GM13976 (cell line): Measurements from ENCODE around the gene FILIP1.

ENCODE experiments used
- DNase-seq: peaks from one replicate; pipeline ENCODE4 v3.0.0; 2012; ENCODE audit warnings: low spot score
- CTCF ChIP-seq: IDR thresholded peaks from 2 replicates; pipeline ENCODE4 v1.5.1; 2012; ENCODE audit warnings: borderline replicate concordance, mild to moderate bottlenecking; ENCODE audit not compliant: insufficient read depth; ENCODE audit errors: extremely low read depth, missing control alignments, control extremely low read depth
- in situ Hi-C: fragments of 300-500 bp; cut with MboI; formaldehyde crosslinking; loops from one replicate; pipeline ENCODE4 v1.12.0; 2022; ENCODE audit warnings: low sequenced_read_pairs, mixed read lengths, inconsistent platforms; ENCODE audit not compliant: unreplicated experiment

FILIP1 gene

GRCh38 chr6:75498862-75499261 is 5.3 kb upstream of the FILIP1 start:
- TF ChIP-seq CTCF: no peak
- in situ Hi-C loops: no loop called here
- DNase-seq: no peak

GRCh38 chr6:75497994-75498393 is 4.4 kb upstream of the FILIP1 start:
- no peak for TF ChIP-seq CTCF
- no peak for DNase-seq
- in situ Hi-C loops: no loop called here

GRCh38 chr6:75495011-75495410 is 1.4 kb upstream of the FILIP1 start:
- no peak for DNase-seq
- in situ Hi-C loops: no loop called here
- TF ChIP-seq CTCF: no peak

- in situ Hi-C loops: no loop called here
- DNase-seq: no peak
- no peak for TF ChIP-seq CTCF
Measured at GRCh38 chr6:75494290-75494689, 690 bp upstream of the FILIP1 start.

- in situ Hi-C loops: no loop called here
- no peak for DNase-seq
- TF ChIP-seq CTCF: no peak
Measured at GRCh38 chr6:75492386-75493153, 1.0 kb downstream of the FILIP1 start.

GRCh38 chr6:75491291-75491690 is 2.3 kb downstream of the FILIP1 start:
- no peak for TF ChIP-seq CTCF
- DNase-seq: no peak
- in situ Hi-C loops: no loop called here
